HCT116 (cell line): ENCODE results near the gene PELI3. TPM values are rescaled to one million over a fixed set of nuclear protein-coding genes. Genes with fewer than 3 reads are reported as not detected.

Experiments used
- ATAC-seq: fragments of 200-7000 bp; cut with Tn5 transposase; 2 replicates; pipeline ENCODE4 v1.9.1; 2020; ENCODE audit warnings: mild to moderate bottlenecking, moderate library complexity
- BruUV-seq: library from RNA; stranded (reverse); fragments of 400-500 nt; replicated peaks from 2 replicates; lab custom pipeline; 2021; lab: Mats Ljungman, UMichigan
- CTCF ChIA-PET: fragments of 300-600 bp; sonication (Branson Sonifier 250); formaldehyde crosslinking; loops from one replicate; lab custom pipeline; 2021; ENCODE audit warnings: antibody characterized with exemption; lab: Charles Lee
- POLR2A ChIA-PET: fragments of 300-600, 350-600 bp; sonication (Branson Sonifier 250); formaldehyde crosslinking; loops from one replicate; lab custom pipeline; 2021; ENCODE audit warnings: antibody characterized with exemption; lab: Charles Lee
- RAD21 ChIA-PET, 2 experiments: fragments of 300-600 bp; sonication (Branson Sonifier 250); formaldehyde crosslinking; loops; one replicate each; lab custom pipeline; 2023; ENCODE audit warnings: low total read pairs in 2 of 2; ENCODE audit not compliant: uncharacterized antibody in 2 of 2, unreplicated experiment in 2 of 2, low non-redundant PET in 1 of 2; lab: Charles Lee
- DNase-seq: peaks from one replicate; pipeline ENCODE4 v3.0.0-alpha.2; 2010; ENCODE audit warnings: low read depth, low spot score
- H2AFZ ChIP-seq: fragments of 200-600 bp; shearing (Covaris generic), sonication (generic); 2 replicates; pipeline ENCODE4 v1.6.1; 2017; ENCODE audit warnings: low read depth, mixed run types, mixed read lengths, antibody characterized with exemption, low read length; ENCODE audit not compliant: poor library complexity, severe bottlenecking
- H3K27ac ChIP-seq: 2 replicates; pipeline ENCODE4 v1.5.1; 2012; ENCODE audit warnings: low read depth, low read length
- H3K27me3 ChIP-seq: fragments of 200-600 bp; sonication (generic); 2 replicates; pipeline ENCODE4 v1.6.1; 2016; ENCODE audit warnings: mixed run types, low read length, mixed read lengths; ENCODE audit not compliant: insufficient read depth
- H3K36me3 ChIP-seq, 2 experiments: fragments of 200-500 bp in 1 of 2; fragments of 200-600 bp in 1 of 2; sonication (Bioruptor generic) in 1 of 2; sonication (generic) in 1 of 2; 2 replicates each; pipeline versions ENCODE4 v1.5.1 to v1.6.1; 2014 to 2016; ENCODE audit warnings: low read length in 2 of 2, inconsistent platforms in 1 of 2, mixed read lengths in 1 of 2, mixed run types in 1 of 2; ENCODE audit not compliant: insufficient read depth in 2 of 2, control insufficient read depth in 1 of 2
- H3K4me1 ChIP-seq, 2 experiments: fragments of 200-600 bp in 1 of 2; sonication (generic) in 1 of 2; 2 replicates each; pipeline versions ENCODE4 v1.5.1 to v1.6.1; 2012 to 2017; ENCODE audit warnings: low read length in 2 of 2, inconsistent platforms in 1 of 2, mild to moderate bottlenecking in 1 of 2, mixed read lengths in 1 of 2, mixed run types in 1 of 2, moderate library complexity in 1 of 2; ENCODE audit not compliant: insufficient read depth in 2 of 2, control insufficient read depth in 1 of 2
- H3K4me2 ChIP-seq: fragments of 200-600 bp; sonication (generic); 2 replicates; pipeline ENCODE4 v1.6.1; 2017; ENCODE audit warnings: mixed run types, low read length, mixed read lengths
- H3K4me3 ChIP-seq, 2 experiments: fragments of 200-600 bp in 1 of 2; sonication (generic) in 1 of 2; replicated peaks in 1 of 2; 2 replicates each; pipeline ENCODE4 v1.5.1; 2011 to 2016; ENCODE audit warnings: low read length in 2 of 2, control low read depth in 1 of 2, low read depth in 1 of 2, mild to moderate bottlenecking in 1 of 2, mixed read lengths in 1 of 2, mixed run types in 1 of 2
- H3K79me2 ChIP-seq: fragments of 200-600 bp; sonication (generic); 2 replicates; pipeline ENCODE4 v1.6.1; 2017; ENCODE audit warnings: mild to moderate bottlenecking, mixed run types, low read length, moderate library complexity, mixed read lengths; ENCODE audit not compliant: insufficient read depth
- H3K9ac ChIP-seq: fragments of 200-600 bp; sonication (generic); 2 replicates; pipeline ENCODE4 v1.6.1; 2016; ENCODE audit warnings: low read length, mixed read lengths
- H3K9me2 ChIP-seq: fragments of 200-600 bp; sonication (generic), shearing (Covaris generic); 2 replicates; pipeline ENCODE4 v1.6.1; 2017; ENCODE audit warnings: mixed run types, mild to moderate bottlenecking, moderate library complexity; ENCODE audit not compliant: insufficient read depth
- H3K9me3 ChIP-seq, 2 experiments: fragments of 200-500 bp in 1 of 2; fragments of 200-600 bp in 1 of 2; sonication (Bioruptor generic) in 1 of 2; sonication (generic) in 1 of 2; 2 replicates each; pipeline ENCODE4 v1.6.1; 2014 to 2017; ENCODE audit warnings: low read length in 2 of 2, mixed read lengths in 2 of 2, inconsistent platforms in 1 of 2, low read depth in 1 of 2, mild to moderate bottlenecking in 1 of 2, mixed run types in 1 of 2, moderate library complexity in 1 of 2; ENCODE audit not compliant: control insufficient read depth in 1 of 2, insufficient read depth in 1 of 2
- H4K20me1 ChIP-seq: fragments of 200-600 bp; sonication (generic), shearing (Covaris generic); 2 replicates; pipeline ENCODE4 v1.6.1; 2017; ENCODE audit warnings: mixed run types, mild to moderate bottlenecking, moderate library complexity; ENCODE audit not compliant: insufficient read depth
- POLR2AphosphoS5 ChIP-seq: IDR thresholded peaks from 2 replicates; pipeline ENCODE4 v1.6.1; 2011; ENCODE audit warnings: mild to moderate bottlenecking, low read depth, low read length, moderate library complexity
- RAD21 ChIP-seq: IDR thresholded peaks from 2 replicates; pipeline ENCODE4 v1.6.1; 2012; ENCODE audit warnings: low read depth, mild to moderate bottlenecking
- SRF ChIP-seq: IDR thresholded peaks from 2 replicates; pipeline ENCODE4 v1.6.1; 2012; ENCODE audit warnings: low read depth
- TCF7L2 ChIP-seq: IDR thresholded peaks from 2 replicates; pipeline ENCODE4 v1.7.0; 2011; ENCODE audit warnings: borderline replicate concordance, inconsistent platforms; ENCODE audit not compliant: insufficient read depth, insufficient read length; ENCODE audit errors: extremely low read depth
- ZBTB33 ChIP-seq: IDR thresholded peaks from 2 replicates; pipeline ENCODE4 v1.6.1; 2011; ENCODE audit warnings: mild to moderate bottlenecking, low read length, moderate library complexity; ENCODE audit not compliant: insufficient replicate concordance; ENCODE audit errors: extremely low read depth
- ZFX ChIP-seq: fragments of 450-650 bp; IDR thresholded peaks from 2 replicates; pipeline ENCODE4 v1.6.1; 2017
- ZNF274 ChIP-seq: fragments of 200-500 bp; sonication (Bioruptor generic); IDR thresholded peaks from 2 replicates; pipeline ENCODE4 v1.6.1; 2014; ENCODE audit warnings: mild to moderate bottlenecking, low read depth, low read length, inconsistent platforms
- intact Hi-C: fragments of 100-400 bp; cut with micrococcal nuclease; formaldehyde crosslinking; loops from 2 replicates; pipeline ENCODE4 v1.10.0; 2022
- total RNA-seq: library from RNA; stranded (reverse); gene quantifications from one replicate; pipeline ENCODE4 v1.2.1, GENCODE V29; 2021; ENCODE audit not compliant: unreplicated experiment

Gene PELI3
- total RNA-seq, 1 experiment from 2014 or later, result 12.8 TPM

DNA sequence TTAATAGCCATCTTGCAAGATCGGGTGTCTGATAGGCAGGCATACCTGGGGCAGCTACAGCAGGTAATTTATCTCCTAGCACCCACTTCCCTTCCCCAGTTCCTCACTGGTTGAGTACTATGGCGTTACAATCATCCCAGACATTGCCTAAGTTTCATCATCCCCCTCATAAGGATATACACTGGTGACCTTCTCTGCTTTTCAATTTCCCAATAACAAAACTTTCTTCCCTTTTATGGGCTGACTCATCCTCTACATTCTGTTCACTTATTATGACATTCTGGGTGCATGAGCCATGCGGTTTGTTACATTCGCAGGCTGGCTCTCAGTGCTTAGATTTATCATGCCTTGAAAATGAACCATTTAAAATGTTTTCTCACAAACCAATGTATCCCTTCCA, 23.1 kb upstream of the PELI3 start (continued):
- no peak for TF ChIP-seq RAD21
- TF ChIP-seq TCF7L2, result no peak
- TF ChIP-seq POLR2AphosphoS5, result no peak
- peak; percentile 67 for TF ChIP-seq SRF
- TF ChIP-seq ZBTB33, result no peak
- TF ChIP-seq ZNF274, result no peak

DNA sequence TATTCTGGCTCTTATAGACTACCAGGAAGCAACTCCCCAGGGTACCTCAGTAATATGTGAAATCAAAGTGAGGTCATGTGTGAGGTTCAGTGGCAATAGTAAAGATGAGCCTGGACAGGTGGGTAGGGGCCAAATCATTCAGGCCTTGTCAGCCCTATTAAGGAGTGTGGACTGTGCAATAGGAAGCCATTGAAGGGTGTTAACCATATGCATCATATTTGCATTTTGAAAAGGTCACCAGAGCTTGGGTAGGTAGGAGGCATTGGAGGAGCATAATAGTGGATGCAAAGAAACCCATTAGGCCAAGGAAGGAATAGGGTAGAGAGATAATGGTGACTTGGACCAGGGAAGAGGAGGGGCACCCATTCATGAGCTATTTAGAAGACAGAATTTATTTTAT, 19.7 kb upstream of the PELI3 start:
- no peak for DNase-seq
- no peak overlapping the region for H3K4me3 ChIP-seq
- TF ChIP-seq ZFX, result no peak
- no peak for ATAC-seq
- H3K27ac ChIP-seq, result no peak overlapping the region
- no peak overlapping the region for H2AFZ ChIP-seq
- no peaks in the 10 kb centered on the region for H4K20me1 ChIP-seq
- H3K9me3 ChIP-seq, result no peaks in the 10 kb centered on the region
- H3K9ac ChIP-seq, result no peak overlapping the region
- no peaks in the 10 kb centered on the region for H3K9me2 ChIP-seq
- H3K27me3 ChIP-seq, result no peaks in the 10 kb centered on the region
- POLR2A ChIA-PET, result no interaction called here
- H3K4me2 ChIP-seq, result no peak overlapping the region
- RAD21 ChIA-PET, result no interaction called here
- H3K36me3 ChIP-seq, result no peaks in the 10 kb centered on the region
- BruUV-seq, result no TSS peak
- intact Hi-C loops, result no loop called here
- peaks cover 0 to 10% of the 10 kb centered on the region in 2 experiments; a peak in 1 of 4 replicates for H3K4me1 ChIP-seq
- CTCF ChIA-PET, result interaction anchor here (1.7 kb wide), 1 partner anchor 8 kb away, joined by 4 read pairs; the partner anchor contains the start of gene MRPL11
- H3K79me2 ChIP-seq, result no peaks in the 10 kb centered on the region
